Urinary bladder (tissue), 4 donors: ENCODE data around the gene UPF1. TPM values are rescaled to one million over a fixed set of nuclear protein-coding genes. Genes with fewer than 3 reads are reported as not detected.
A peak's percentile ranks its signal among the peaks of the same experiment; 100 is the strongest.

ENCODE experiments used
- DNase-seq: peaks from one replicate; pipeline ENCODE4 v3.0.0-alpha.2; 2015; ENCODE audit errors: extremely low spot score
- H3K27ac ChIP-seq: one replicate; pipeline ENCODE4 v1.5.1; 2013; ENCODE audit warnings: low read depth, mild to moderate bottlenecking, moderate library complexity
- H3K36me3 ChIP-seq: one replicate; pipeline ENCODE4 v1.6.1; 2013; ENCODE audit warnings: mild to moderate bottlenecking, moderate library complexity; ENCODE audit not compliant: insufficient read depth
- H3K4me1 ChIP-seq: one replicate; pipeline ENCODE4 v1.6.1; 2013; ENCODE audit warnings: mild to moderate bottlenecking, moderate library complexity; ENCODE audit not compliant: insufficient read depth
- H3K4me3 ChIP-seq: one replicate; pipeline ENCODE4 v1.5.1; 2013; ENCODE audit warnings: low read depth, low read length
- WGBS: extraction: QIAGEN DNeasy Blood & Tissue Kit; methylation state at CpG from one replicate; pipeline ENCODE4 v1.1.7; 2013; 5-methylcytosine and 5-hydroxymethylcytosine counted together
- polyA plus RNA-seq: library from polyadenylated mRNA; stranded (reverse); fragments of 200-250 nt; gene quantifications from one replicate; pipeline ENCODE4 v1.2.3, GENCODE V29; 2013
- total RNA-seq: library from RNA; depleted of rRNA; stranded (reverse); fragments of >200 nt; gene quantifications from one replicate; pipeline ENCODE4 v1.2.3, GENCODE V29; 2014
- donor health status: healthy with polysubstance abuse.
- donor health status: healthy.

UPF1 gene
- total and polyA plus RNA-seq, 2 donors, result 34.4 to 52.9 TPM

GRCh38 chr19:18861235-18861634 lies 29.5 kb downstream of the UPF1 start:
- 86% methylated on average over 9 of the region's 9 CpGs for WGBS
- Histone ChIP-seq H3K4me3 (no peak overlapping the region), H3K4me1 (no peaks in the 10 kb centered on the region), H3K36me3 (peaks cover 15% of the 10 kb centered on the region), H3K27ac (no peak overlapping the region)
- DNase-seq, result no peak

GRCh38 chr19:18861917-18862316 lies 30.2 kb downstream of the UPF1 start:
- Histone ChIP-seq H3K4me3 (no peak overlapping the region), H3K27ac (no peak overlapping the region), H3K36me3 (peaks cover 15% of the 10 kb centered on the region), H3K4me1 (no peaks in the 10 kb centered on the region)
- 91% methylated on average over 12 of the region's 12 CpGs for WGBS
- DNase-seq, result no peak

- Histone ChIP-seq H3K4me1 (no peaks in the 10 kb centered on the region), H3K36me3 (peaks cover 15% of the 10 kb centered on the region), H3K4me3 (no peak overlapping the region), H3K27ac (no peak overlapping the region)
- no peak for DNase-seq
- WGBS, result 89% methylated on average over 33 of the region's 33 CpGs
Observed at GRCh38 chr19:18862976-18863842, 31.4 kb downstream of the UPF1 start.

GRCh38 chr19:18863843-18864362 lies 32.1 kb downstream of the UPF1 start:
- peaks cover 14% of the 10 kb centered on the region for H3K36me3 ChIP-seq
- 81% methylated on average over 16 of the region's 16 CpGs for WGBS
- H3K4me1 ChIP-seq, result no peaks in the 10 kb centered on the region
- no peak overlapping the region for H3K4me3 ChIP-seq
- H3K27ac ChIP-seq, result no peak overlapping the region
- DNase-seq, result no peak

- DNase-seq, result no peak
- H3K4me1 ChIP-seq, result peaks cover 3% of the 10 kb centered on the region
- no peak overlapping the region for H3K4me3 ChIP-seq
- 93% methylated on average over 27 of the region's 27 CpGs for WGBS
- H3K27ac ChIP-seq, result no peak overlapping the region
- H3K36me3 ChIP-seq, result peaks cover 13% of the 10 kb centered on the region
Observed at GRCh38 chr19:18865106-18865972, 33.6 kb downstream of the UPF1 start.

- 42% methylated on average over 38 of the region's 38 CpGs for WGBS
- H3K4me3 ChIP-seq, result no peak overlapping the region
Observed at GRCh38 chr19:18865973-18866799, 34.4 kb downstream of the UPF1 start.

GRCh38 chr19:18866800-18867123 lies 35.0 kb downstream of the UPF1 start:
- peaks cover 7% of the 10 kb centered on the region for H3K36me3 ChIP-seq
- no peak for DNase-seq
- no peak overlapping the region for H3K4me3 ChIP-seq
- peaks cover 3% of the 10 kb centered on the region for H3K4me1 ChIP-seq
- no peak overlapping the region for H3K27ac ChIP-seq
- WGBS, result 76% methylated on average over 17 of the region's 17 CpGs

More at GRCh38 chr19:18865973-18866799, 34.4 kb downstream of the UPF1 start:
- Histone ChIP-seq H3K4me1 (peaks cover 3% of the 10 kb centered on the region), H3K27ac (no peak overlapping the region), H3K36me3 (peaks cover 7% of the 10 kb centered on the region)
- DNase-seq, result no peak

GRCh38 chr19:18867199-18867598 lies 35.4 kb downstream of the UPF1 start:
- WGBS, result 92% methylated on average over 23 of the region's 23 CpGs
- Histone ChIP-seq H3K36me3 (peaks cover 7% of the 10 kb centered on the region), H3K4me1 (peaks cover 3% of the 10 kb centered on the region), H3K27ac (no peak overlapping the region), H3K4me3 (no peak overlapping the region)
- DNase-seq, result no peak

GRCh38 chr19:18867751-18868150 lies 36.0 kb downstream of the UPF1 start:
- WGBS, result 94% methylated on average over 23 of the region's 23 CpGs
- DNase-seq, result no peak
- H3K27ac ChIP-seq, result no peak overlapping the region
- peaks cover 7% of the 10 kb centered on the region for H3K36me3 ChIP-seq
- H3K4me1 ChIP-seq, result peaks cover 3% of the 10 kb centered on the region
- no peak overlapping the region for H3K4me3 ChIP-seq

GRCh38 chr19:18868380-18869022 lies 36.7 kb downstream of the UPF1 start:
- peaks cover 7% of the 10 kb centered on the region for H3K36me3 ChIP-seq
- H3K4me3 ChIP-seq, result peak overlapping the region; percentile 18
- peaks cover 3% of the 10 kb centered on the region for H3K4me1 ChIP-seq
- H3K27ac ChIP-seq, result no peak overlapping the region
- DNase-seq, result no peak
- WGBS, result 44% methylated on average over 77 of the region's 77 CpGs

- Histone ChIP-seq H3K27ac (no peak overlapping the region), H3K36me3 (peaks cover 5% of the 10 kb centered on the region), H3K4me3 (peak overlapping the region; percentile 18), H3K4me1 (peaks cover 3% of the 10 kb centered on the region)
- no peak for DNase-seq
- 14% methylated on average over 71 of the region's 71 CpGs for WGBS
Observed at GRCh38 chr19:18869023-18869618, 37.4 kb downstream of the UPF1 start.

- Histone ChIP-seq H3K4me1 (peaks cover 3% of the 10 kb centered on the region), H3K27ac (no peak overlapping the region), H3K4me3 (no peak overlapping the region), H3K36me3 (peaks cover 4% of the 10 kb centered on the region)
- 13% methylated on average over 62 of the region's 62 CpGs for WGBS
- no peak for DNase-seq
Observed at GRCh38 chr19:18869781-18870530, 38.2 kb downstream of the UPF1 start.
